ENCODE data around the gene ETS2.
A peak's percentile ranks its signal among the peaks of the same experiment; 100 is the strongest.

Gene ETS2

GRCh38 chr21:38805328-38806152, at the start of gene ETS2:
TSS of gene ETS2 (plus strand) at chr21:38805929. CDS start at chr21:38810035, 4,106 bp downstream.
- TF ChIP-seq, protein P1, sequence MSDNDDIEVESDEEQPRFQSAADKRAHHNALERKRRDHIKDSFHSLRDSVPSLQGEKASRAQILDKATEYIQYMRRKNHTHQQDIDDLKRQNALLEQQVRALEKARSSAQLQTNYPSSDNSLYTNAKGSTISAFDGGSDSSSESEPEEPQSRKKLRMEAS (IDR thresholded peaks at IDR 0.05; ENCODE audit: low read depth, low read length) = peak; percentile 92
- TF ChIP-seq CTCF (IDR thresholded peaks at IDR 0.05; ENCODE audit: low read depth, low read length) (no peak), MYC (IDR thresholded peaks at IDR 0.05; ENCODE audit: low read depth, low read length) (peak; percentile 80), POLR2A (IDR thresholded peaks at IDR 0.05; ENCODE audit: extremely low read depth, insufficient read length) (peak; percentile 59)
- peak; percentile 95 for DNase-seq (ENCODE audit: low read depth)
- peak within 1 kb of the TSS; percentile 87 for H3K4me3 ChIP-seq (ENCODE audit: low read depth, low read length)

DNA sequence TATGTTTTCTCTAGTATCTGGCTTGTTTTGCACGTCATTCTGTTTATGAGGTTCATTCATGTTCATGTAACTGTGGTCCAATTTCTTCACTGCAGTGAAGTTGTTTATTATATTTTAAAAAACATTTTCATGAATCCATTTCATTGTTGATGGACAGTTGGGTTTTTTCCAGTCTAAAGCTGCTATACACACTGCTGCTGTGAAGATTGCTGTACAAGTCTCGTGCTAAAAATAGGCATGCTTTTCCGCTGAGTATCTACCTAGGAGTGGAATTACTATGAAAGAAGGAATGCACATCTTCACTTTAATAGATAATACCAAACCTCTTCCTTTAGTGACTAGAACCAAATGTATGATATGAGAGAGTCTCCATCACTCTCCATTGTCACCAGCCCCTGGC, 49.0 kb upstream of the ETS2 start:
- TF ChIP-seq MYC (IDR thresholded peaks at IDR 0.05; ENCODE audit: low read depth, low read length) = no peak
- TF ChIP-seq, protein P1 (IDR thresholded peaks at IDR 0.05; ENCODE audit: low read depth, low read length) = no peak
- TF ChIP-seq POLR2A (IDR thresholded peaks at IDR 0.05; ENCODE audit: extremely low read depth, insufficient read length) = no peak
- TF ChIP-seq CTCF (IDR thresholded peaks at IDR 0.05; ENCODE audit: low read depth, low read length) = no peak
- no peak for DNase-seq (ENCODE audit: low read depth)
- H3K4me3 ChIP-seq (ENCODE audit: low read depth, low read length) = no peak overlapping the region

DNA sequence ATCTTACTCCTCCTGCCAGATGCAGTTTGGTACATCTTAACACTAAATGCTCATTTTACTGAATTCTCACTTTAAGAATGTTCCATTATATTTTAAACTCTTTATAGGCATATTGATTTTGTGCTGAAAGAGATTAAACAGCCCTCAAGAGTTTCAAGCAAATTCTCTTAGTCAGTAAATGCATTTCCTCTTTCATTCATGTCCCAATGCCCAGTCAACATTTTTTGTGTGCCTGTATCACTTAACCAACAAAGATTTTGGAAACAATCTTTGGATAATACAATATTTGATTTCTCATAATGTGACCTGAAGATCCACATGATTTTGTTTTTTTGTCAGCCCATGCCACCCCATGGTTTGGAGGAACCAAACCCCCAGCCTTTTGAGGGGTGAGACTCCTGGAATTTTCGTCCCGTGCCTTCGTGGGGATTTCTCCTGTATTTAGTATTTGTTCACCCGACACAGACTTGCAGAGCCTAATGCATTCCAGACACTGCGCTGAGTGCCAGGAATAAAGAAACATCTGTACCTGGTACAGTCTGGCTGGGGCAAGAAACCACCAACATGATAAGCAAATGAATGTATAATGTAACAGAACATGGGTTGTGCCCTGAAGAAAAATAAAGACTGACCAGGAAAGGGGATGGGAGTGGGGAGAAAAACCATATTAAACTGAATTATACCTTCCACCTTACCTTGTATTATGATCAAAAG, 47.1 kb upstream of the ETS2 start:
- DNase-seq (ENCODE audit: low read depth) = no peak
- TF ChIP-seq, protein P1 (IDR thresholded peaks at IDR 0.05; ENCODE audit: low read depth, low read length) = no peak
- TF ChIP-seq CTCF (IDR thresholded peaks at IDR 0.05; ENCODE audit: low read depth, low read length) (no peak), MYC (IDR thresholded peaks at IDR 0.05; ENCODE audit: low read depth, low read length) (no peak), POLR2A (IDR thresholded peaks at IDR 0.05; ENCODE audit: extremely low read depth, insufficient read length) (no peak)
- no peak overlapping the region for H3K4me3 ChIP-seq (ENCODE audit: low read depth, low read length)

DNA sequence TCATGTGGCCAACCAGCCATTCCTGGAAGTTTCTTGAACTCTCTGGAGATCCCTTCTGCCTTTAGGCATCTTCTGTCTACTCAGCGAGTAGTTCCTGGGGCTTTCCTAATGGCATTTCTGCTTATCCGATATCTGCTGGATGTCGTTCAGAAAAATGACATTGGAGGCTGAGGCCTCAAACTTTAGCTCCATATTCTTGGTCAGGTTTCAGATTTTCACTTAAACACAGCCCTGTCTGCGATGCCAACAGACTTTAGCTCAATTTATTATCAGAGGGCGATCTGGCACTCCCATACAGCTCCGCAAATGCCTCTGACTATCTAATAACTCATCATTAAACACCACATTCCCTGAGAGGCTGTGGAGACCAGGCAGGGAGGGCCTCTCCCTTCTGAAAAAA, 46.3 kb upstream of the ETS2 start:
- TF ChIP-seq, protein P1 (IDR thresholded peaks at IDR 0.05; ENCODE audit: low read depth, low read length) = no peak
- no peak for TF ChIP-seq CTCF (IDR thresholded peaks at IDR 0.05; ENCODE audit: low read depth, low read length)
- no peak for TF ChIP-seq POLR2A (IDR thresholded peaks at IDR 0.05; ENCODE audit: extremely low read depth, insufficient read length)
- no peak for TF ChIP-seq MYC (IDR thresholded peaks at IDR 0.05; ENCODE audit: low read depth, low read length)
- no peak overlapping the region for H3K4me3 ChIP-seq (ENCODE audit: low read depth, low read length)
- DNase-seq (ENCODE audit: low read depth) = no peak

- DNase-seq (ENCODE audit: low read depth) = no peak
- TF ChIP-seq CTCF (IDR thresholded peaks at IDR 0.05; ENCODE audit: low read depth, low read length) (no peak), POLR2A (IDR thresholded peaks at IDR 0.05; ENCODE audit: extremely low read depth, insufficient read length) (no peak), MYC (IDR thresholded peaks at IDR 0.05; ENCODE audit: low read depth, low read length) (no peak)
- TF ChIP-seq, protein P1 (IDR thresholded peaks at IDR 0.05; ENCODE audit: low read depth, low read length) = no peak
- no peak overlapping the region for H3K4me3 ChIP-seq (ENCODE audit: low read depth, low read length)
Observed at GRCh38 chr21:38760017-38760761, 45.5 kb upstream of the ETS2 start.

All from NB4 (cell line).